Measurements from ENCODE around the gene RTN4R.

DNA sequence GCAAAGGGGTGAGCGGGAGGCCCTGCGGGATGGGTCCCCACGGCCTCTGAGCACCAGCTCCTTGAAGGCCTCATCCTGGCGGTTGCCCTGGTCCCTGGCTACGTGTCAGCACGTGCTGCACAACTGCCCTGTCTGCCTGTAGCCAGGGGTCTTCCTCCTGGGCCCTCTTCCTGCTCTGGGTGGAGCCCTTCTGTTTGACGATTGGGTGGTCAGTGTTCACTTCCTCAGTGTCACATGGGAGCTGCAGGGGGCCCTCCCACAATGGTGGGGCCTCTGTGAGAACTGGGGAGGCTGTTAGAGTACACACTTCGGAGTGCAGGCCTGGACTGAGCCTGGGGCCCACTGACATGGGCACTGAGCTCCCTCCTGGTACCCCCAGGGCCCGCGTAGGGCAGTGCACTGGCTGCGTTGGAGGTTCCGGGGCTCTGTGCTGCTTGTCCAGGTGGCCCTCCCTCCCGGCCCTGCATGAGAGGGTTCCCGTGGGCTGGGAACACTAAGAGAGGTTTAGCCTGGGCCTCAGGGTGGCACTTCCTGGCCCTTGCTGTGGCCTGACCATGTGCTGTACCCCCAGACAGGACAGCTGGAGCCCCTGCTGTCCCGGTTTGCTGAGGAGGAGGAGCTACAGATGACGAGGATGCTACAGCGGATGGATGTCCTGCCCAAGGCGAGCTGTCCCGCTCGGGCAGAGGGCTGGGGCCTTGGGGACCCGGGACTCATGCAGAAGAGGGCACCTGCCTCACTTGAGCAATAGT, 38.0 kb upstream of the RTN4R start:
- TF ChIP-seq POLR2A (IDR thresholded peaks at IDR 0.05): no peak
- TF ChIP-seq EP300 (IDR thresholded peaks at IDR 0.05; ENCODE audit: low read depth): no peak
- TF ChIP-seq, protein P1, sequence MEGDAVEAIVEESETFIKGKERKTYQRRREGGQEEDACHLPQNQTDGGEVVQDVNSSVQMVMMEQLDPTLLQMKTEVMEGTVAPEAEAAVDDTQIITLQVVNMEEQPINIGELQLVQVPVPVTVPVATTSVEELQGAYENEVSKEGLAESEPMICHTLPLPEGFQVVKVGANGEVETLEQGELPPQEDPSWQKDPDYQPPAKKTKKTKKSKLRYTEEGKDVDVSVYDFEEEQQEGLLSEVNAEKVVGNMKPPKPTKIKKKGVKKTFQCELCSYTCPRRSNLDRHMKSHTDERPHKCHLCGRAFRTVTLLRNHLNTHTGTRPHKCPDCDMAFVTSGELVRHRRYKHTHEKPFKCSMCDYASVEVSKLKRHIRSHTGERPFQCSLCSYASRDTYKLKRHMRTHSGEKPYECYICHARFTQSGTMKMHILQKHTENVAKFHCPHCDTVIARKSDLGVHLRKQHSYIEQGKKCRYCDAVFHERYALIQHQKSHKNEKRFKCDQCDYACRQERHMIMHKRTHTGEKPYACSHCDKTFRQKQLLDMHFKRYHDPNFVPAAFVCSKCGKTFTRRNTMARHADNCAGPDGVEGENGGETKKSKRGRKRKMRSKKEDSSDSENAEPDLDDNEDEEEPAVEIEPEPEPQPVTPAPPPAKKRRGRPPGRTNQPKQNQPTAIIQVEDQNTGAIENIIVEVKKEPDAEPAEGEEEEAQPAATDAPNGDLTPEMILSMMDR (IDR thresholded peaks at IDR 0.05): no peak
- no peak for TF ChIP-seq POLR2AphosphoS5 (IDR thresholded peaks at IDR 0.05)
